Stimulated activated CD8-positive, alpha-beta memory T cell treated with anti-CD3 and anti-CD28 coated beads, Interleukin-7, amount 100 ng/mL, for 24 hours (primary cell): ENCODE data around the gene RPL18A.

ENCODE experiments used
- DNase-seq: peaks from one replicate; pipeline ENCODE4 v3.0.0-alpha.2; 2020; ENCODE audit warnings: low read depth

RPL18A gene

GRCh38 chr19:17841810-17842662 is 17.7 kb upstream of the RPL18A start:
- peak; percentile 62 for DNase-seq

GRCh38 chr19:17842663-17843291 is 16.9 kb upstream of the RPL18A start:
- no peak for DNase-seq

DNA sequence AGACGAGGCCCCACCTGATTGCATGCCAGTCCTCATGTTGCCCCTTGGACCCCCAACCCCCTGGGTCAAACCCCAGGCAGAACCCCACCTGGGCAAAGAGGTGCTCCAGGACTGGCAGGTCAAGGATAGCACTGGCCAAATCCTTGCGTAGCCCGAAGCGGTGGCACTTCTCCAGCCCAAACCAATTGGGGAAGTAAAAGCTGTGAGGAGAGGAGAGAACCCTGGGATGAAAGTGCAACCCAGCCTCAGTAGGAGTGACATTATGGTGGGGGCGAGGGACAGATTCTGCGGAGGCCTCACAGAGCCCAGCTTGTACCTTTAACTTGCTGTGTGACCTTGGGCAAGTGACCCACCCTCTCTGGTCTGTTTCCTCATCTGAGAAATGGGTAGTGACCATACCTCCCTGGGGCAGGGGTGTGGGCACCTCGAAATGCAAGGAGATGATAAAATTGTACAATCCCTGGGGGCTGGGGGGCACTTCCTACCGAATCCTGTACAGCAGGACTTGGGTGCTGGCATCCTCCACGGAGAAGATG is 16.4 kb upstream of the RPL18A start:
- no peak for DNase-seq

DNA sequence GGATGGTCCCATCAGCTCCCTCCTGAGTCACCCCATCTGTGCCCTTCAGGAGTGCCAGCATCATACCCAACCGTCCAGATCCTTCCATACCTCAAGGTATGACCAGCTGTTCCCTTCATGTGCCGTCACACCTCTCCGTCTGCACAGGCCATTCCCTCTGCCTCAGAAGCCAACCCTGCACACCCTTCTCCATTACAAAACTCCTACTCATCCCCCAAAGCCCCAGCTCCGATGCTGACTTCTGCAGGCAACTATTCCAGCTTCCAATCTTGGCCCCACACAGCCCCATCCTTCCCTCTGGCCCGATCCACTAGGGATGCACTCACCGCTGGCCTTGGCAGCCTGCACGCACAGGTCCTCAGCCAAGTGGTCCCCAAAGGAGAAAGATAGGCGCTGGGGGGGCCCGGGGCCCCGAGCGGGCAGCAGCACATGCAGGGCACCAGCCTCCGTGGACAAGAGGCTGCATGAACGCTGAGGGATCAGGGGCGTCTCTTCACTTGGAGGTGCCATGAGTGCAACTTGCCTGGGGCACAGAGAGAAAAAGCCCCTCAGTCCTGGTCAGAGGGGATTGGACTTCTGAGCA is 15.7 kb upstream of the RPL18A start:
- DNase-seq = no peak

- DNase-seq = no peak
Observed at GRCh38 chr19:17846146-17846545, 13.6 kb upstream of the RPL18A start.

DNA sequence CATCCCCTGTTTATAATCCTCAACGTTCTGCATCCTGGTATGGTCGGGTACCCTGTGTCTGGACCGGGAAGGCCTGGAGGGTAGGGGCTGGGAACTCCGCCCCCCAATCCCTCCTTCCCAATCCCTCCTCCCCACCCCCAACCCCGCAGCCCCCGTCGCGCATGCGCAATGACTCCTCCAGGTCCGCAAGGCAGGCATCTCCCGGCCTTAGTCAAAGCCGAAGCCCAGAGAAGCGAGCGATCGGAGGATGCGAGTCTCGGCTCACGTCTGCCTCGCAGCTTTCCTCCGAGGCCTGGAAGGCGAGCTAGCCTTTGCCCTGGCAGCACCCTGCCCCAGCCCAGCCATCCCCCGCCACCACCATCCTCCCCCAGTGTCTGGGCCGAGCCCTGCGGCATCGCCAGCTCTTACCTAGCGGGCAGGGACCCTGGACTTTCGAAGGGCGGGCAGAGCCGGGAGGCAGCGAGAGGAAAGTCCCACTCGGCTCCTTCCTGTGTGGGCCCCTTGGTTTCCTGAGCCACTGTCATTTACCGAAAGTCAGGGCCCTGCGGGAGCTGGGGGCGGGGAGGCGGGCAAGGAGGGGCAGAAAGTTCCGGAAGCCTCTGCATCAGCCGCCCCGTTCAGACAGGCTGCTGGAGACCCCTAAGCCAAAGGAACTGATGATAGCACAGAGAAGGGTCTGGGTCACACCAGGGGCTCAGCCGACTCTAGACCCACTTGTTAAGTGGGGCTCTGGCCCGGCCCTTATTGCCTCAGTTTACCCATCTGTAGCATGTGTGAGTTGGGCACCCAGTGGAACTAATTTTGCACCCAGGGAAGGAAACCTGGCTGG is 12.0 kb upstream of the RPL18A start, which contains the start of gene JAK3:
JAK3 (minus strand) TSS at position 445 of the 829 bp plus-strand sequence. CDS start 3,565 bp downstream, outside the sequence.
- peak; percentile 79 for DNase-seq

GRCh38 chr19:17848595-17849292 is 11.0 kb upstream of the RPL18A start:
- DNase-seq = no peak

DNA sequence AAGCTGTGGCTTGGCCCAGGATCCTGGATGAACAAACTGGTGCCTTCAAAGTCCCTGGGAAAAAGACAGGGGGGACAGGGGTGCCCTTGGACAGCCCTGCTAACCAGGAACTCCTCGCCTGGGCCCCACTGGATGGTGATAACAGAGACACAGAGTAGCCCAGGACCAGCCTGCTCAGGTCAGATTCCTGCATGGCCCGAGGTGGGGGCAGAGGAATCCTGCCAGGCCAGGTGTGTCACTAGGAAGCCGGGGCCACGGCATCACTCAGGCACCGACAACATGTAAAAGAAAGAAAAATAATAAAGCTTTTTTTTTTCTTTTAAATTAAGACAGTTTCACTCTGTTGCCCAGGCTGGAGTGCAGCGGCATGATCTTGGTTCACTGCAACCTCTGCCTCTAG is 5.6 kb upstream of the RPL18A start:
- DNase-seq = no peak

- DNase-seq = peak; percentile 92
Observed at GRCh38 chr19:17855280-17856152, 4.2 kb upstream of the RPL18A start.

DNA sequence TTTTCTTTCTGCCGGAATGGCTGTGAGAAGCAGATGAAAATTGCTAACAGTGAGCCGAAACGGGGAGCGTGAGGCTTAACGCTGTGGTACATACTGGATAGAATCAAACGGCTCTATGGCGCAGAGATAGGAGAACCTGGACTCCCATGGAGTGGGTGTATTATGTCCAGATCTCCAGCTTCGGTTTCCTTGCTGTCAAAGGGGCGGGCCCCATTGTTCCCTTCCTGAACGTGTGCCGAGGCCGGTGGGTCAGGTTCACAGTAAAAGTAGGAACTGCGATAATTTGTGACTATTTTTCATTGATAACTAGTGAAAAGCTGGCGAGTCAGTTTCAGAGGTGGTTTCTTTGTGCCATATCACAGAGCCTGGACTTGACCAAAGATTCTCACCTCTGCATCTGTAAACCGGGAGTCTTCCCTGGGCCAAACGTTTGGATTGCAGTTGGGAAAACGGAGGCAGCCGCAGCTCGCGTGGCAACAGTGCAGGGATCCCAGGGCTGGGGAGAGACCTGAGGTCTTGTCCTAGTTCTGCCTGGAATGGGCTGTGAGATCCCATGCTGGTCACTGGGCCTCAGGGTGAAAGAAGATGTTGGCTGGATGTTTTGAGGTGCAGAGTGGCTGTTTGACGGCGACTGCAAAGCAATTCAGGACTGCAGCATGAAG is 752 bp downstream of the RPL18A start:
- no peak for DNase-seq

GRCh38 chr19:17860993-17861360 is 1.3 kb downstream of the RPL18A start:
- DNase-seq = no peak

DNA sequence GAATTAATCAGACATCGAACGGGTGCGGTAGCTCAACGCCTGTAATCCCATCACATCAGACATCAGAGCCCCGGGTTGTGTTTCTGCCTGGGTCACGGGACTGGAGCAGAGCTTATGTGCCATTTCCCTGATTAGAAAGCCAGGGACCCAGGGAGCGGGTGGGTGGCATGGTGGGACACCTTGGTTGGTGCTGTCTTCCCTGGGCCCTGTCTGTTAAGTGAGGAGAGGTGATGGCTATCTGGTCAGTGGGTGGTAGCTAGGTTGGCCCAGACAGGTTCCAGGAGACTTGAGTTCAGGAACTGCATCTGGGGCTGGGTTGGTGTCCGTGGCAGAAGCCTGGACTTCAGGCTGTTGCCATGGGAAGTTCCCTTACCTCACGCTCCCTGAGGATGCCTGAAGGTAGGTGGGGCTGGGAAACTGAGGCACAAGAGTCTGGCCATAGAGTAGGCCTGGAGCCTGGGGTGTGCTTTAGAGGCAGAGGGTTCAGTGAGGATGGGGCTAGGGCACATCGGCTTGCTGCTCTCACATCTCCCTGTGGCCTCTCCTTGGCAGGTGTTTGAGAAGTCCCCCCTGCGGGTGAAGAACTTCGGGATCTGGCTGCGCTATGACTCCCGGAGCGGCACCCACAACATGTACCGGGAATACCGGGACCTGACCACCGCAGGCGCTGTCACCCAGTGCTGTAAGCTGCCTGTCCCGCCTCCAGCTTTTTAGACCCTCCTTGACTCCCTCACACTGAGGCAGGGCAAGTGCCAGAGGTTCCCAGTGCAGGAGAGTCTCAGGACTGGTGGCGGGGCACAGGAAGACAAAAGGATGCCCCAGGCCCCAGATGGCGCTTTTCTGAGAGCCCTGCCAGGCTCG is 2.1 kb downstream of the RPL18A start:
- DNase-seq = no peak

DNA sequence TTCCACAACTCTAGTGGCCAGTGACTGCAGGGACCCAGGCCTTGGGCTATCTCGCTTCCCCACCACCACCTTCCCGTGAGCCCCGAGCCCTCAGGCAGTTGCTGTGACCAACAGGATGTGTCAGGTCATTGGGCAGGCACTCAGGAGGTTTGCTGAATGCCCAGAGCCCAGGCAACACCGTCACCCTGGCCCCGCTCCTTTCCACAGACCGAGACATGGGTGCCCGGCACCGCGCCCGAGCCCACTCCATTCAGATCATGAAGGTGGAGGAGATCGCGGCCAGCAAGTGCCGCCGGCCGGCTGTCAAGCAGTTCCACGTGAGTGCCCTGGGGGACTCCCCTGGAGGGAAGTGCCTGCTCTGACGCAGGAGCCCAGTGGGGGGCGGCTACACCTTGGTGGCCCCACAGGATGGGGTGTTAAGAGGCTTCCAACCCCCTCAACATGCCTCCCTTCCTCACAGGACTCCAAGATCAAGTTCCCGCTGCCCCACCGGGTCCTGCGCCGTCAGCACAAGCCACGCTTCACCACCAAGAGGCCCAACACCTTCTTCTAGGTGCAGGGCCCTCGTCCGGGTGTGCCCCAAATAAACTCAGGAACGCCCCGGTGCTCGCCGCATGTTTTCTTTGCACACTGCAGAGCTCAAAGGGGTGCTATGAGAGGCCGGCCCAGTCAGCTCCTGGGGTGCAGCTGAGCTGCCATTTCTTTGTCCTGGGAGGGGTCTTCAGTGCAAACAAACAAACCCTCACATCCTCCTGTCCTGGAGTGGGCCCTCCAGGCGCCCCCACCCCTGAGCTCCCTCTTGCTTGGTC is 3.2 kb downstream of the RPL18A start:
- DNase-seq = no peak

DNA sequence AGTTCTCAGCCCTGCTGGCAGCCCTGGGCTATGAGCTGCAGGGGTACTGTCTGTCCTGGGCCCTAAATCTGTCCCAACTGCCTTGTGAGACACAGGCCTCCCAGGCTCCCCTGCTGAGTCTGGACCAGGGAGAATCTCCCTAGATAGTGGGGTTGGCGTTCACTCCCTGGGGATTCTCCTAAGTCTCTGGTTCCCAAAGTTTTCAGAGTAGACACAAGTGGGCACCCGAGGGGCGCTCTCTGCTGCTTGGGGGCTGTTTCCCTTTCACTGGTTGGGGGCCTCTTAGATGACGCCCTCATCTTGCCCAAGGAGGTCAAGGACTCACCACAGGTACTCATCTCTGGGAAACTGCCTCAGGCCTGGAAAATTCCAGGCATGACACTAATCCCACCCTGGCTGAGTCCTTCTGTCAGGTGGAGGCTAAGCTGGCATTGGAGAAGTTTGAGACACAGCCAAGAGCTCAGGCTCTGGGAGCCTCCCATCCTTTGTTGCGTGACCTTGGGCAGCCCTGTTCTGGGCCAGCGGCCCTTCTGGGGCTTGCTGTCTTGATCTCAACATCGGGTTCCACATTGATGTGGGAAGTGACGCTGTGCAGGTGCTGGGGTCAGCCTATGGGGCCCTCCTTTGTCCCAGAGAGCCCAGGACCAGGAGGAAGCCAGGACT is 3.9 kb downstream of the RPL18A start:
- DNase-seq = no peak

GRCh38 chr19:17865364-17866311 is 5.9 kb downstream of the RPL18A start:
- DNase-seq = no peak

DNA sequence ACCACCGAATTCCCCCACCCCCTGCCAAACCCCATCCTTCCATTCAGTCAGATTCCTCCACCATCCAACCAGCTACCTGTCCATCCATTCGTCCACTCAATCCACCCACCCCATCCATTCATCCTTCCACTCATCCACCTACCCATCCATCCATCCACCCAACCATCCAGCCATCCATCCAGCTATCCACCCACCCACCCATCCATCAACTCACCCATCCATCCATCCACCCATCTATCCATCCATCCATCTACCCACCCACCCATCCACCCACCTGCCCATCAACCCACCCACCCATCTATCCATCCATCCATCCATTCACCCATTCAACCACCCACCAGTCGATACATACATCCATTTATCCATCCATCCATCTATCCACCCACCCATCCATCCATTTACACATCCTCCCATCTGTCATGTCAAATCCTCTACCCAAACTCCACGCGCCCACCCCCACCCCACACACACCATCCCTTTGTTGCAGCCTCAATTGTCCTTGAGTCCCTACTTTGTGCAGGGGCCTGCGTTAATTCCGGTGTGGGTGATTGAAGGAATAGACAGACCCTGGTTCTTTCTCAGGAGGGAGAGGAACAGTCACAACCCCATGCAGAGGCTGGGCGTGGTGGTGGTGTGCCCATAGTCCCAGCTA is 6.7 kb downstream of the RPL18A start:
- DNase-seq = no peak
